Epithelial cell of esophagus (primary cell): ENCODE measurements around the gene DMAP1.

Experiments used
- DNase-seq: peaks from one replicate; pipeline ENCODE4 v3.0.0; 2010; ENCODE audit warnings: low read depth
- H3K4me3 ChIP-seq: 2 replicates; pipeline ENCODE4 v1.5.1; 2011; ENCODE audit warnings: mild to moderate bottlenecking, low read length, control low read depth
- TF ChIP-seq, protein P1 (sequence below): IDR thresholded peaks from 2 replicates; pipeline ENCODE4 v1.5.1; 2011; ENCODE audit warnings: low read depth, mild to moderate bottlenecking, low read length, control low read depth, inconsistent platforms; ENCODE audit not compliant: insufficient read depth; ENCODE audit errors: missing control alignments

Gene DMAP1

DNA sequence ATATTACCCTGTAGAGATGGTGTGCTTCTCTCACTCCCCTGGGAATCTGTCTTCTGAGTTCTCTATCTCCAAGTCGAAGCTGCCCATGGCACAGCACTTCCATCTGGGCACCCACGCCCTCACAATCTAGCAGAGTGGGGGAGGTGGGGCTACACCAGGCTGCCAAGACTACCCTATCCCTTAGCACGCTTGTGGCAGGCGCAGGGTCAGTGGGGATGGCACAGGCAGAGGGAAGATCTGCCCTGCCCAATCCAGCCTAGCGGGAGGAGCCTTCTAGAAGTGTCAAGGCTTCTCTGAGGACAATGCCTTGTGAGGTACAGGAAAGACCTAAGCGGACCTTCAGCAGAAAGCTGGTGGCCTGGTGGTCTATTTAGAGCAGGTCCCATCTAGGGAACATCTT lies 49.1 kb downstream of the DMAP1 start:
- DNase-seq: no peak
- H3K4me3 ChIP-seq: no peak overlapping the region
- TF ChIP-seq, protein P1, sequence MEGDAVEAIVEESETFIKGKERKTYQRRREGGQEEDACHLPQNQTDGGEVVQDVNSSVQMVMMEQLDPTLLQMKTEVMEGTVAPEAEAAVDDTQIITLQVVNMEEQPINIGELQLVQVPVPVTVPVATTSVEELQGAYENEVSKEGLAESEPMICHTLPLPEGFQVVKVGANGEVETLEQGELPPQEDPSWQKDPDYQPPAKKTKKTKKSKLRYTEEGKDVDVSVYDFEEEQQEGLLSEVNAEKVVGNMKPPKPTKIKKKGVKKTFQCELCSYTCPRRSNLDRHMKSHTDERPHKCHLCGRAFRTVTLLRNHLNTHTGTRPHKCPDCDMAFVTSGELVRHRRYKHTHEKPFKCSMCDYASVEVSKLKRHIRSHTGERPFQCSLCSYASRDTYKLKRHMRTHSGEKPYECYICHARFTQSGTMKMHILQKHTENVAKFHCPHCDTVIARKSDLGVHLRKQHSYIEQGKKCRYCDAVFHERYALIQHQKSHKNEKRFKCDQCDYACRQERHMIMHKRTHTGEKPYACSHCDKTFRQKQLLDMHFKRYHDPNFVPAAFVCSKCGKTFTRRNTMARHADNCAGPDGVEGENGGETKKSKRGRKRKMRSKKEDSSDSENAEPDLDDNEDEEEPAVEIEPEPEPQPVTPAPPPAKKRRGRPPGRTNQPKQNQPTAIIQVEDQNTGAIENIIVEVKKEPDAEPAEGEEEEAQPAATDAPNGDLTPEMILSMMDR: no peak

DNA sequence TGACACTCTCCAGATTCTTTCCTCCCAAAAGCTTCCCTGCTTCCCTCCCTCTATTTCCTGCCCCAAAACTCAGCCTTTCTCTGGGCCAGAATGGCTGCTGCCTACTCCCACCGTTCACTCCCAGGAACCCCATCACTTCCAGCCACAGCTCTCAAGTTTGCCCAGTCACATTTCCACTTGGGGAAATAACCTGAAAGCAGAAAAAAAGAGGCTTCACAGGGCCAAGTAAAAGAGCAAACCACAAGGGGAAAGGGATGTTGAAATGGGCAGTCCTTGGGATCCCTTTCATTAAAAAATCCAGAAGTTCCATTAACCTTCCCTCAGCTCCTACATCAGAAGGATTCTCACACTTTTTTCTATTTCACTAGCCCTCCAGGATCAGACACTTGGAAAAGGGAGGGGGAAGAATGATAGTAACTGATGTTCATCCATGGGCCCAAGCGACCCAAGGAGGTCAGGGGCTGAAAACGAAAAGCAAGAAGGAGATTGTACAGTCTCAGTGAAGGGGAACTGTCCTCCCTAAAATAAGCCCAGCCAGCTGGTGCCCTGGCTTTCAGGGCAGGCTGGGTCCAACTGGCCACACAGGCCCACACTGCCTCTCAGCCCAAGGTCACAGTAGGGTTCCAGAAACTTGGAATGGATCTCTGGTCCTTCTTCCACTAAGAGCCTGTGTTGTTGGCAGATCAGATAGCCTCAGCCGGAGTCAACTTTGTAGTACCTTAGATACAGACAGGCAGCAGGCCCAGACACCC lies 49.7 kb downstream of the DMAP1 start:
- DNase-seq: no peak
- TF ChIP-seq, protein P1: no peak

DNA sequence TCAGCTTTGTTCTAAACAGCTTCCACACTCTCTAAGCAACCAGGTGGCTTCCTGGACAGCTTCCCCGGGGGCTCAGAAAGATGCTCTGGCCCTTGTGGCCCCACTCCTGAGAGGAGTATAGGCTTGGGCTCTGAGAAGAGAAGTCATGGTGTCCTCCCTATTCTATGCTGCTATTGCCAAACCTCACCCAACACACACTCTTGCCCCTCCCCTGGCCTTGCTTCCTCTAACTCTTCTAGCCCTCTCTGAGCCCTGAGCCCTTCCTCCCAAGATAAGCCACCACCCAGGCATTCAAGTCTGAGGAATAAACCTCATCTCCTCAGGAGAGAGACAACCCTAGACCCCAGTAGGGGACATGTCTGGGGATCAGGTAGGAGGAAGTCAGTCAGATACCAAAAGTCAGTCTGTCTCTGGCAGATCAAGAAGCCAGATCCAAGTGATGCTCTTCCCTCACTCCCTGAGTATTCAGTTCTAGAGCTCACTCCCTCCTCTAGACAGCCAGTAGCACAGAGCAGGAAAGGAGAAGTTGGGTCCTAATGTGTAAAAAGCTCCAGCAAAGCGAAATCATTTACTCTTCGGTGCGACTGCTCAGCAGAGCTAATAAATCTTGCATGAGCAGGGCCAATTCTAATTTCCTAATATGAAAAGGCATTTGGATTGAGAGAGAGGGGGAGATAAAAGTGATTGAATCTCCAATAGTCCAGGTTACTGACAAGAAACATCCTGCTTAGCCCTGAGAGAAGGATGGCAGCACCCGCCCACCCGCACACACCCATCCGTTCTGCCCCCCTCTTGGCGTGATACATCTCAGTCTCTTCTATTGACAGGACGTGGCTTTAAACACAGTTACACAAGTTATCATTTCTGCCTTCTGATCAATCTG lies 50.5 kb downstream of the DMAP1 start:
- TF ChIP-seq, protein P1: no peak
- H3K4me3 ChIP-seq: no peak overlapping the region
- DNase-seq: no peak

More for the DNA sequence above, 49.7 kb downstream of the DMAP1 start:
- no peak overlapping the region for H3K4me3 ChIP-seq

DNA sequence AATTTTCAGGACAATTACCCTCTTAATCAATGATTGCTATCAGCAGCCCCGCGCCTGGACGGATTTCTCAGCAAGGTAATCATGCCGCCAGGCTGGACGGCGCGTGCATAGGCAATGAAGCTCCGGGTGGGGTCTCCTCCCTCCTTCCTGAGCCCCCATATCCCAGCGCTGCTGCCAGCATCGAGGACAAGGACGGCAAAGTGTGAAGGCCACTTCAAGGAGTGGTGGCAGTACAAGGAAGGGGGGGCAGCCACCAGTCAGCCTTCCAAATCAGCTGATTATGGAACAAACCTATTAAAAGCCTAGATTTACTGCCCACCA lies 51.1 kb downstream of the DMAP1 start:
- TF ChIP-seq, protein P1: no peak

DNA sequence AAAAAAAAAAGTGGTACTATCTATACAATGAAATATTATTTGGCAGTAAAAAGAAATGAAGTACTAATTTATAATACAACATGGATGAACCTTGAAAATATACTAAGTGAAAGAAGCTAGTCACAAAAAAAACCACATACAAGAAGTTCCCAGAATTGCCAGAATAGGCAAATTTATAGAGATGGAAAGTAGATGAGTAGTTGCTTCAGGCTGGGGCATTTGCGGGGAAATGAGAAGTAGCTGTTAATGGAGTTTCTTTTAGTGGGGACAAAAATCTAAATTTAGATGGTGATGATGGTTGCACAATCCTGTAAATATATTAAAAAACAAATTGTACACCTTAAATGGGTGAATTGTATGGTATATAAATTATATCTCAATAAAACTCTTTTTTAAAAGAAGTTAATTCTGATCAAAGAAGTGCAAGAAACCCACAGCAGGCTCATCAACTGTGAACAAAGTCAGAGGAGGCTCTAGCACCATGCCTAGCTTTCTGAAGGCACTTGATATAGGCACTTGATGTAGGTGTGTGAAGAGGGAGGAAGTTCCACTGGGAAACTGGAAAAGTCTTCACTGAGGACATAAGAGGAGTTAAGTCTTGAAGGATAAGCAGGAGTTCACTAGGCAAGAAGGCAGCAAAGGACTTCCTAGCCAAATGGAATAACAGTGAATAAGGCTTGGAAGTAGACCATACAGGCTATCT lies 52.5 kb downstream of the DMAP1 start:
- TF ChIP-seq, protein P1: no peak
- no peak for DNase-seq

More for the DNA sequence above, 51.1 kb downstream of the DMAP1 start:
- H3K4me3 ChIP-seq: no peak overlapping the region
- no peak for DNase-seq

DNA sequence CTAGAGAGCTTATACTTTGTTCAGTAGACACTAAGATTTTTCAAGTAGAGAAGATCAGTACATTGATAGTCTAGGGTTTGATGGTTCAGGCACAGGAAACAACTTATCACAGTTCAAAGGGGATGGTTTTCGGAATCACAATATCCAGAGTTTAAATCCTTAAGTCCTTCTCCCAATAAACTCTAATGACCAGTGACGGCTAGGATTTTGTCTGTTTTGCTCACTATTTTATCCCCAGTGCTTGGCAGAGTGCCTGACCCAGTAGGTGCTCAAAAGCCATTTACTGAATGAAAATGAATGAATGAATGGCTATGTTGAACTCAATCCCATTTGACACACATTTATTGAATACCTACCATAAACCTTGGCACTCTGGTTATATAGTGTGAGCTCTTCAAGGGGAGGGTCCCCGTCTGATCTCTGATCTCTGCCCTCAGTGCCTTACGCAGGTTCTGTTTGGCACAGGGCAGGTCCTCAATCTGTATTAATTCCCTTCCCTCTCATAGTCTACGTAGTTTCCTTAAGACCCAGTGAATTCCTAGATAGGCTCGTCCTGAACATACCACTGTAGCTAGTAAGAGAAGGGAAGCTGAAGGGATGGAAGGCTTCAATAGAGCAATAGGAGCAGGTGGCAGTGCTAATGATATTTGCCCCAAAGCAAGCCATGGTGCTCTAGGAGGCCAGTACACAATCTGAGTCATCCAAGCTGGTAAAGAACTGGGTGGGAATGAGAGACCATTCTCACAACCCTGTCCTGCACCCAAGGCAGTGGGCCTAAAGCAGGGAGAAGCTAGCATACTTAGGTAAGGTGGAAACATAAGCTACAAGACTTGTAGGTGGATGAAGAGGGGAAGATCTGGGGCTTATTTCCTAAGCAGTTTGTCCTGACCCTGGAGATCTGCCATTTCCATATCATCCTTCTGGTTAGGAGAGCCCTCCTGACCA lies 53.4 kb downstream of the DMAP1 start:
- TF ChIP-seq, protein P1: no peak
- no peak for DNase-seq
- H3K4me3 ChIP-seq: no peak overlapping the region

More for the DNA sequence above, 52.5 kb downstream of the DMAP1 start:
- H3K4me3 ChIP-seq: no peak overlapping the region
